Measurements from ENCODE around the gene BRD2. TPM values are rescaled to one million over a fixed set of nuclear protein-coding genes. Genes with fewer than 3 reads are reported as not detected.

Gene BRD2
- total RNA-seq, 4 donors from 2014 or later = 130 to 150 (median 136) TPM

Other genes with a start within 250 kb of the BRD2 start
- 1 to 10 TPM in 1 of 4 donors, under 1 TPM in 2, not detected in 1; 0.63 to 1.8 (median 0.98) TPM for gene HLA-DQA2, start 227.2 kb upstream of the BRD2 start, total RNA-seq
- 1 to 10 TPM in 3 of 4 donors, not detected in 1; 1.5 to 3.5 (median 2.0) TPM for gene HLA-DQB2, start 205.1 kb upstream of the BRD2 start, total RNA-seq
- gene HLA-DOB, start 151.6 kb upstream of the BRD2 start, total RNA-seq = 1 to 10 TPM in 2 of 4 donors, not detected in 2; 2.1 to 3.5 TPM
- gene TAP2, start 129.9 kb upstream of the BRD2 start, total RNA-seq = 10 to 100 TPM; 14.1 to 21.9 (median 19.8) TPM
- gene PSMB8, start 124.5 kb upstream of the BRD2 start, total RNA-seq = 10 to 100 TPM; 16.3 to 39.0 (median 28.4) TPM
- 10 to 100 TPM; 27.2 to 45.9 (median 34.4) TPM for gene TAP1, start 114.9 kb upstream of the BRD2 start, total RNA-seq
- gene PSMB9, start 114.4 kb upstream of the BRD2 start, total RNA-seq = 10 to 100 TPM; 18.4 to 34.3 (median 20.0) TPM
- 10 to 100 TPM; 15.7 to 85.0 (median 25.5) TPM for gene HLA-DMB, start 27.6 kb upstream of the BRD2 start, total RNA-seq
- gene HLA-DMA, start 15.5 kb upstream of the BRD2 start, total RNA-seq = 10 to 100 TPM; 28.8 to 85.2 (median 34.9) TPM
- 10 to 100 TPM in 1 of 4 donors, 1 to 10 TPM in 3; 3.0 to 17.7 (median 8.4) TPM for gene HLA-DOA, start 41.0 kb downstream of the BRD2 start, total RNA-seq
- 100 to 1,000 TPM in 2 of 4 donors, 10 to 100 TPM in 2; 39.8 to 179 (median 109) TPM for gene HLA-DPA1, start 105.1 kb downstream of the BRD2 start, total RNA-seq
- 100 to 1,000 TPM in 1 of 4 donors, 10 to 100 TPM in 3; 56.5 to 121 (median 76.4) TPM for gene HLA-DPB1, start 107.4 kb downstream of the BRD2 start, total RNA-seq
- gene COL11A2, start 223.9 kb downstream of the BRD2 start, total RNA-seq = 1 to 10 TPM; 1.5 to 4.3 (median 2.9) TPM
- gene RXRB, start 232.1 kb downstream of the BRD2 start, total RNA-seq = 10 to 100 TPM; 34.3 to 64.7 (median 43.9) TPM
- 10 to 100 TPM; 45.4 to 61.3 (median 58.1) TPM for gene SLC39A7, start 232.3 kb downstream of the BRD2 start, total RNA-seq
- 10 to 100 TPM; 10.0 to 33.9 (median 19.1) TPM for gene HSD17B8, start 236.1 kb downstream of the BRD2 start, total RNA-seq
- 10 to 100 TPM; 16.1 to 25.2 (median 21.6) TPM for gene RING1, start 239.9 kb downstream of the BRD2 start, total RNA-seq